OCI-LY3 (cell line): Measurements from ENCODE around the gene EML3.
"Not testable (repeated sequence)": the region's sequence is repeated elsewhere in the genome, so short reads cannot be mapped to it uniquely, and the experiment has no call there.

Experiments used
- H2AFZ ChIP-seq: fragments of 200-600, 300-600 bp; shearing (Covaris generic); 2 replicates; pipeline ENCODE4 v1.6.0; 2014; ENCODE audit warnings: antibody characterized with exemption, low read depth, low read length
- H3K27ac ChIP-seq: fragments of 200-600, 300-600 bp; sonication (generic); 2 replicates; pipeline ENCODE4 v1.5.1; 2014; ENCODE audit warnings: mild to moderate bottlenecking, low read length, moderate library complexity, mixed read lengths
- H3K27me3 ChIP-seq: fragments of 200-600, 300-600 bp; sonication (generic); 2 replicates; pipeline ENCODE4 v1.6.1; 2014; ENCODE audit warnings: low read depth, low read length, mixed read lengths
- H3K36me3 ChIP-seq: fragments of 200-600, 300-600 bp; sonication (generic); replicated peaks from 2 replicates; pipeline ENCODE3; 2014; ENCODE audit warnings: low read depth, low read length, mixed read lengths
- H3K4me1 ChIP-seq: fragments of 300-600, 200-600 bp; sonication (generic); 2 replicates; pipeline ENCODE4 v1.6.1; 2014; ENCODE audit warnings: low read length, mixed read lengths
- H3K4me2 ChIP-seq: fragments of 200-600, 300-600 bp; sonication (generic); 2 replicates; pipeline ENCODE4 v1.6.1; 2014; ENCODE audit warnings: low read length, mixed read lengths
- H3K4me3 ChIP-seq: fragments of 300-600, 200-600 bp; sonication (generic); 2 replicates; pipeline ENCODE4 v1.5.1; 2014; ENCODE audit warnings: antibody characterized with exemption, mild to moderate bottlenecking, low read length, moderate library complexity
- H3K79me2 ChIP-seq: fragments of 300-600, 200-600 bp; shearing (Covaris generic); 2 replicates; pipeline ENCODE4 v1.6.1; 2014; ENCODE audit warnings: mild to moderate bottlenecking, low read length, mixed read lengths
- H3K9ac ChIP-seq: fragments of 300-600, 200-600 bp; shearing (Covaris generic); 2 replicates; pipeline ENCODE4 v1.6.0; 2014; ENCODE audit warnings: mild to moderate bottlenecking, low read length, moderate library complexity
- H3K9me3 ChIP-seq: fragments of 200-600, 300-600 bp; shearing (Covaris generic); 2 replicates; pipeline ENCODE4 v1.6.1; 2014; ENCODE audit warnings: low read length, mixed read lengths; ENCODE audit not compliant: insufficient read depth
- H4K20me1 ChIP-seq: fragments of 200-600, 300-600 bp; sonication (generic); 2 replicates; pipeline ENCODE4 v1.6.1; 2016; ENCODE audit warnings: low read length, mixed read lengths; ENCODE audit not compliant: insufficient read depth
- CTCF ChIP-seq: fragments of 200-600, 300-600 bp; sonication (generic); IDR thresholded peaks from 2 replicates; pipeline ENCODE4 v1.5.1; 2014; ENCODE audit warnings: antibody characterized with exemption, low read length, low read depth
- EZH2phosphoT487 ChIP-seq: fragments of 200-600 bp; shearing (Covaris generic); IDR thresholded peaks from 2 replicates; pipeline ENCODE4 v1.6.1; 2018; ENCODE audit warnings: antibody characterized with exemption, mixed run types, low read depth

The EML3 gene

DNA sequence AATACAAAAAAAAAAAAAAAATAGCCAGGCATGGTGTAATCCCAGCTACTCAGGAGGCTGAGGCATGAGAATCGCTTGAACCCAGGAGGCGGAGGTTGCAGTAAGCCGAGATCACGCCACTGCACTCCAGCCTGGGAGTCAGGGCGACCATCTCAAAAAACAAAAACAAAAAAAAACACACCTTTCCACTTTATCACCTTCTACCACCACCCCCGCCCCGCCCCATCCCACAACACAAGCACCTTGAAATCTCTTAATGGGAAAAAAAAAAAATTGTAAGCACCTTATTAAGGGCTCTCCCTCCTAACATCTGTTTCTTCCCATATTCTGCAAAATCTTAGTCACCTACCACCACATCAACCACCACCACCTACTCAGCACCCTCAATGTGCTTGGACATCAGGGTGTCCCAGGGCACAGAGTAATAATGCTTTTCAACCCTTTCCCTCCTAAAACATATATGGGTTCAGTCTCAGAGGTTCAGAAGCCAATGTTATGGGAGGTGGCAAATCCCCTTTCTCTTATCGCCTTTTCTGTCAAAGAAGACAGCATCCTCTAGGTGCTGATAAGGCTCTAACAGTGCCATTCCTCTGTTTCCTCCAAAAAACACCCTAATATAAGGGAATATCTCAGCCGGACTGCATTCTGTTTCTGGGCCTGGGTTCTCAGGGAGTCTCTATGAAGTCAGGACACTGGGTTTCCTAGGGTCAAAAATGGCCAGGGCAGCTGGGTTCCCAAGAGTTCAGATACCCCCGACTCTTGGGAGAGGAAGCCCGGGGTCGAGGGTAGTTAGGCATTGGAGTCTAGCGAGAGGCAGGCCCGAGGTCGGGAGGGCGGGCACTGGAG, 39.8 kb upstream of the EML3 start:
- TF ChIP-seq CTCF (no peak), EZH2phosphoT487 (no peak)
- H3K27ac ChIP-seq: peak overlapping the region; percentile 78
- H2AFZ ChIP-seq: 0 out of 2 replicates have a peak overlapping the region, but pooled peaks have one; percentile 46
- peak overlapping the region; percentile 96 for H3K9ac ChIP-seq
- no peaks in the 10 kb centered on the region for H3K9me3 ChIP-seq
- H3K36me3 ChIP-seq: peaks cover 17% of the 10 kb centered on the region
- H3K4me3 ChIP-seq: peak overlapping the region; percentile 98
- peaks cover 14% of the 10 kb centered on the region for H3K4me1 ChIP-seq
- H3K79me2 ChIP-seq: peaks cover 31% of the 10 kb centered on the region
- H3K27me3 ChIP-seq: no peaks in the 10 kb centered on the region
- H3K4me2 ChIP-seq: peak overlapping the region; percentile 99
- H4K20me1 ChIP-seq: no peaks in the 10 kb centered on the region

- Histone ChIP-seq H3K79me2 (peaks cover 42% of the 10 kb centered on the region), H3K4me1 (peaks cover 22% of the 10 kb centered on the region), H3K36me3 (peaks cover 17% of the 10 kb centered on the region)
- not testable (repeated sequence) for H2AFZ ChIP-seq, H3K27me3 ChIP-seq, H3K4me2 ChIP-seq, H3K27ac ChIP-seq, H3K9ac ChIP-seq, H4K20me1 ChIP-seq, H3K4me3 ChIP-seq, H3K9me3 ChIP-seq
These were observed 37.7 kb upstream of the EML3 start for GRCh38 chr11:62650283-62650682.

DNA sequence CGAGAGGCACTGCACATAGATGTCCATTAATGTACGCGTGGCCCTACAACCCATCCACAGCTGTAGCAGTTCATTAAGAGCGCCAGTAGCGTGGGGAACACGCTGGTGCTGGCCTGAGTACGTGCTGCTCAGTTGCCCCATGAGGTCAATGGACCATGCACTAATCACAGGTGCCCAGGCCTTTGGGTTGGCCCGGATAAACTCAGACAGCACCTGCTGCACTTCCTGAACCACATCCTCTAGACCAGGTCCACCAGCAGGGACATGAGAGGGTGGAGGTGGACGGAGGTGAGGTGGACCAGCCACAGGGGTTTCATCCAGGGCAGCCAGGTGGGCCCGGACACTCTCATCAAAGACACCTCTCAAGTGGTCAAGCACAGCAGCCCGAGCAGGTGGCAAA, 36.9 kb upstream of the EML3 start:
- Histone ChIP-seq H3K27ac (no peak overlapping the region), H2AFZ (no peak overlapping the region), H4K20me1 (no peaks in the 10 kb centered on the region), H3K4me1 (peaks cover 25% of the 10 kb centered on the region), H3K36me3 (peaks cover 17% of the 10 kb centered on the region), H3K27me3 (no peaks in the 10 kb centered on the region), H3K79me2 (peaks cover 50% of the 10 kb centered on the region), H3K9me3 (no peaks in the 10 kb centered on the region), H3K9ac (no peak overlapping the region), H3K4me3 (no peak overlapping the region), H3K4me2 (no peak overlapping the region)
- TF ChIP-seq CTCF: no peak
- no peak for TF ChIP-seq EZH2phosphoT487

DNA sequence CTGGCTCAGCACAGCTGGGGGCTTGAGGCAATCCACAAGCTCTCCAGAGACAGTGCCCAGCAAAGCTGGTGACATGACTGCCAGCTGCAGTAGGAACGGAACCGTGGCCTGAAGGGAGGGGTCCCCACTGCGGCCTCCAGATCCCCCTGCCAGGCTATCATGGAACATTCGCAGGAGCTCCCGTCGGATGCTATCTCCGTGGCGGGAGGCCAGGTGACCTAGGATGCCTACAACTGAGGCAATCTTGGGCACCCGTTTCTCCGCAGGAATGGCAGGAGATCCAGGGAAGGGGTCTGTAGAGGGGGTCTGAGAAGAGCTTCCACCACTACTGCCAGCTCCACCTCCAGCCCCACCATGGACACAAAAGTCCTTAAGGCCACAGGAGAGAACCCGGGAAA, 36.4 kb upstream of the EML3 start:
- no peak overlapping the region for H2AFZ ChIP-seq
- peaks cover 22% of the 10 kb centered on the region for H3K36me3 ChIP-seq
- H3K4me1 ChIP-seq: peaks cover 20% of the 10 kb centered on the region
- no peak overlapping the region for H3K4me3 ChIP-seq
- H3K9ac ChIP-seq: no peak overlapping the region
- H3K79me2 ChIP-seq: peaks cover 55% of the 10 kb centered on the region
- H3K27ac ChIP-seq: no peak overlapping the region
- no peaks in the 10 kb centered on the region for H3K27me3 ChIP-seq
- TF ChIP-seq CTCF (no peak), EZH2phosphoT487 (no peak)
- H4K20me1 ChIP-seq: no peaks in the 10 kb centered on the region
- H3K9me3 ChIP-seq: no peaks in the 10 kb centered on the region
- no peak overlapping the region for H3K4me2 ChIP-seq
